ENCODE results near the gene TNRC6C. TPM values are rescaled to one million over a fixed set of nuclear protein-coding genes. Genes with fewer than 3 reads are reported as not detected.

TNRC6C gene
- polyA plus RNA-seq, 1 donor (not counting 4 experiments of a cell fraction or from before 2014, with no cell fraction given), result 0.34 TPM

DNA sequence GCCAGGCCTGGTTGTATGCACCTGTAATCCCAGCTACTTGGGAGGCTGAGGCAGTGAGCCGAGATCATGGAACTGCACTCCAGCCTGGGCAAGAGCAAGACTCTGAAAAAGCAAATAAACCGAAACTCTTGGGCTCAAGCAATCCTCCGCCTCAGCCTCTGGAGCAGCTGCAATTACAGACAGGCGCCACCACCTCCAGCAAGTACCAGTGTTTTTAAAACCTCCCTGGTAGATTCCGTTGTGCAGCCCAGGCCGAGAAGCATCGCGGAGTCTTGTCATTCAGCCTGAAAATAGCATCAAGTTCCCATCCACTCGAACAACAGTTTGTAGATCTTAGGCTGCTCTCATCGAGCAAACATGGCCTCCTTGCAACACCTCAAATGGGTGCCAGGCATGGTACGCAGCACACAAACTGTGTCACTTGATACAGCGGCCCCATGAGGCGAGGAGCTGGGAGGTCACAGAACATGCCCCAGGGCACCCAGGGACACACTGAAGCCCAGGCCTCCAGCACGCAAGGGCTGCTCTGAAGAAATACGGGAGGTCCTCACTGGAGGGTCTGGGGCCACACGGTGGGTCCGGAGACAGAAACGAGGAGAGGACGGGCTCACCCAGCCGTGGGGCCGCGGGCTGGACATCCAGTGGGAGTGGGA lies 152.0 kb downstream of the TNRC6C start:
- Histone ChIP-seq H3K4me3 (ENCODE audit: control insufficient read depth in 2 of 3, extremely low read depth in 1 of 3, insufficient read depth in 2 of 3, low read depth in 1 of 3, low read length in 3 of 3) (no peak overlapping the region), H2AFZ (ENCODE audit: control insufficient read depth, low read length) (no peak overlapping the region), H3K9me1 (ENCODE audit: control insufficient read depth, extremely low read depth, insufficient read depth, low read length) (no peaks in the 10 kb centered on the region), H4K20me1 (ENCODE audit: control insufficient read depth, extremely low read depth, insufficient read depth, low read length) (peaks cover 3% of the 10 kb centered on the region), H3K79me2 (ENCODE audit: control insufficient read depth, insufficient read depth, low read length) (no peaks in the 10 kb centered on the region), H3K27ac (ENCODE audit: control insufficient read depth, insufficient read depth, low read length) (no peak overlapping the region), H3K9me3 (ENCODE audit: control insufficient read depth, low read depth, low read length) (no peaks in the 10 kb centered on the region), H3K4me1 (ENCODE audit: control insufficient read depth, extremely low read depth, insufficient read depth, low read length) (no peaks in the 10 kb centered on the region), H3K9ac (ENCODE audit: control insufficient read depth, extremely low read depth, insufficient read depth, low read length) (no peak overlapping the region), H3K27me3 (ENCODE audit: control insufficient read depth, extremely low read depth, insufficient read depth, low read length) (peaks cover 2% of the 10 kb centered on the region), H3K36me3 (ENCODE audit: control insufficient read depth in 2 of 2, extremely low read depth in 1 of 2, insufficient read depth in 2 of 2, low read length in 2 of 2) (peaks cover 0 to 13% of the 10 kb centered on the region in 2 experiments), H3K4me2 (ENCODE audit: control insufficient read depth, extremely low read depth, insufficient read depth, low read depth, low read length) (no peak overlapping the region)
- dilution Hi-C loops (cut with MboI; ENCODE audit: extremely low pct_ligation_motif_present, low sequenced_read_pairs), result no loop called here
- no peak for TF ChIP-seq EZH2 (IDR thresholded peaks at IDR 0.05; ENCODE audit: low read length)
- TF ChIP-seq, protein P1, sequence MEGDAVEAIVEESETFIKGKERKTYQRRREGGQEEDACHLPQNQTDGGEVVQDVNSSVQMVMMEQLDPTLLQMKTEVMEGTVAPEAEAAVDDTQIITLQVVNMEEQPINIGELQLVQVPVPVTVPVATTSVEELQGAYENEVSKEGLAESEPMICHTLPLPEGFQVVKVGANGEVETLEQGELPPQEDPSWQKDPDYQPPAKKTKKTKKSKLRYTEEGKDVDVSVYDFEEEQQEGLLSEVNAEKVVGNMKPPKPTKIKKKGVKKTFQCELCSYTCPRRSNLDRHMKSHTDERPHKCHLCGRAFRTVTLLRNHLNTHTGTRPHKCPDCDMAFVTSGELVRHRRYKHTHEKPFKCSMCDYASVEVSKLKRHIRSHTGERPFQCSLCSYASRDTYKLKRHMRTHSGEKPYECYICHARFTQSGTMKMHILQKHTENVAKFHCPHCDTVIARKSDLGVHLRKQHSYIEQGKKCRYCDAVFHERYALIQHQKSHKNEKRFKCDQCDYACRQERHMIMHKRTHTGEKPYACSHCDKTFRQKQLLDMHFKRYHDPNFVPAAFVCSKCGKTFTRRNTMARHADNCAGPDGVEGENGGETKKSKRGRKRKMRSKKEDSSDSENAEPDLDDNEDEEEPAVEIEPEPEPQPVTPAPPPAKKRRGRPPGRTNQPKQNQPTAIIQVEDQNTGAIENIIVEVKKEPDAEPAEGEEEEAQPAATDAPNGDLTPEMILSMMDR (optimal IDR thresholded peaks at IDR 0.05 in 1 of 3, IDR thresholded peaks at IDR 0.05 in 1 of 3, conservative IDR thresholded peaks at IDR 0.05 in 1 of 3; ENCODE audit: extremely low read depth in 1 of 3, insufficient read depth in 2 of 3, low read length in 3 of 3), result no peak
- FAIRE-seq, result no peak
- no peak for DNase-seq (ENCODE audit: low read depth, low spot score)

DNA sequence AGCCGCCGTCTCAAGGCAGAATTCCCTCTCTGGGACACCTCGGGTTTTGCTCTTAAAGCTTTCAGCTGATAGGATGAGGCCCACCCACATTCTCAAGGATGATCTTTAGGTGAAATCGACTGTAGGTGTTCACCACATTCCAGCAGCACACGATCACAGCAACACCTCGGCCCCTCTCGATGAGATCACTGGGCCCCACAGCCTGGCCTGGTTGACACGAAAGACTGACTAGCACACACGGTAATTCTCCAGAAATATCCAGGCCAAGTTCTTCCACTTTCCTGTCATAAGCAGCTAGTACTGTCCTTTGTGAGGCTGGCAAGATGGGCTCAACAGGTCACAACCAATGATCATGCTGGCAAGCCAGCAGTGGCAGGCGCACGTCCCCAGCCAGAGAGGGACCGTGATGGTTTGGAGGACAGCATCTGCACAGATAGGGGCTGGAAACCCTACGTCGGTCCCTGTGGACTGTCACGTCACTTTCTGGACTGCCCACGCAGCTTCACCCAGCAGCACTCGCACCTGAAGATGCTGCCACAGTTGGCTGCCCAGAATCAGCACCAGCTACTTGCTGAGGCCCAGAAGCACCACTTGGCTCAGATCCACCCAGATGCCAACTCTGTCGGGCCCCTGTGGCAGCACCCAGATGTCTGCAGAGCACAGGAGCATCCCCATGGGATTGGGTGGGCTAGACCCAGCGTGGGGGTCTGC lies 152.7 kb downstream of the TNRC6C start:
- Histone ChIP-seq H3K36me3 (ENCODE audit: control insufficient read depth in 2 of 2, extremely low read depth in 1 of 2, insufficient read depth in 2 of 2, low read length in 2 of 2) (peaks cover 0 to 13% of the 10 kb centered on the region in 2 experiments), H3K9me1 (ENCODE audit: control insufficient read depth, extremely low read depth, insufficient read depth, low read length) (no peaks in the 10 kb centered on the region)
- no peak for FAIRE-seq

More for the DNA sequence above, 152.7 kb downstream of the TNRC6C start:
- Histone ChIP-seq H2AFZ (ENCODE audit: control insufficient read depth, low read length) (no peak overlapping the region), H3K4me2 (ENCODE audit: control insufficient read depth, extremely low read depth, insufficient read depth, low read depth, low read length) (no peak overlapping the region), H3K9me3 (ENCODE audit: control insufficient read depth, low read depth, low read length) (no peaks in the 10 kb centered on the region), H3K27ac (ENCODE audit: control insufficient read depth, insufficient read depth, low read length) (no peak overlapping the region), H3K4me3 (ENCODE audit: control insufficient read depth in 2 of 3, extremely low read depth in 1 of 3, insufficient read depth in 2 of 3, low read depth in 1 of 3, low read length in 3 of 3) (no peak overlapping the region), H3K4me1 (ENCODE audit: control insufficient read depth, extremely low read depth, insufficient read depth, low read length) (no peaks in the 10 kb centered on the region), H3K79me2 (ENCODE audit: control insufficient read depth, insufficient read depth, low read length) (no peaks in the 10 kb centered on the region), H3K9ac (ENCODE audit: control insufficient read depth, extremely low read depth, insufficient read depth, low read length) (no peak overlapping the region), H3K27me3 (ENCODE audit: control insufficient read depth, extremely low read depth, insufficient read depth, low read length) (peaks cover 2% of the 10 kb centered on the region), H4K20me1 (ENCODE audit: control insufficient read depth, extremely low read depth, insufficient read depth, low read length) (peaks cover 3% of the 10 kb centered on the region)
- TF ChIP-seq EZH2 (IDR thresholded peaks at IDR 0.05; ENCODE audit: low read length), result no peak
- TF ChIP-seq, protein P1 (optimal IDR thresholded peaks at IDR 0.05 in 1 of 3, IDR thresholded peaks at IDR 0.05 in 1 of 3, conservative IDR thresholded peaks at IDR 0.05 in 1 of 3; ENCODE audit: extremely low read depth in 1 of 3, insufficient read depth in 2 of 3, low read length in 3 of 3), result no peak
- dilution Hi-C loops (cut with MboI; ENCODE audit: extremely low pct_ligation_motif_present, low sequenced_read_pairs), result no loop called here
- DNase-seq (ENCODE audit: low read depth, low spot score), result no peak

Measured in keratinocyte (primary cell).